ENCODE measurements around the gene NT5C1A. TPM values are rescaled to one million over a fixed set of nuclear protein-coding genes. Genes with fewer than 3 reads are reported as not detected.

The NT5C1A gene
- total and polyA plus RNA-seq, 2 donors (not counting 1 experiment from before 2014, with no cell fraction given): not detected

- H3K27ac ChIP-seq (ENCODE audit: low read length in 2 of 2): no peak overlapping the region
- WGBS (ENCODE audit: insufficient coverage): no CpG with 5 or more reads among the region's 1 CpG
- H3K27me3 Mint-ChIP-seq: peaks cover 60% of the 10 kb centered on the region
- H3K4me1 ChIP-seq (ENCODE audit: control insufficient read depth in 2 of 2, insufficient read depth in 2 of 2, low read length in 2 of 2): peaks cover 21 to 28% of the 10 kb centered on the region in 2 donors
- intact Hi-C loops (cut with micrococcal nuclease): no loop called here
- no peaks in the 10 kb centered on the region for H3K79me2 ChIP-seq (ENCODE audit: control insufficient read depth, insufficient read depth, low read length)
- no peaks in the 10 kb centered on the region for H3K9me3 Mint-ChIP-seq (ENCODE audit: insufficient read depth)
- H4K20me1 ChIP-seq (ENCODE audit: control insufficient read depth, insufficient read depth, low read length, poor library complexity, severe bottlenecking): no peaks in the 10 kb centered on the region
- H3K9ac ChIP-seq (ENCODE audit: low read length): no peak overlapping the region
- TF ChIP-seq, protein P1, sequence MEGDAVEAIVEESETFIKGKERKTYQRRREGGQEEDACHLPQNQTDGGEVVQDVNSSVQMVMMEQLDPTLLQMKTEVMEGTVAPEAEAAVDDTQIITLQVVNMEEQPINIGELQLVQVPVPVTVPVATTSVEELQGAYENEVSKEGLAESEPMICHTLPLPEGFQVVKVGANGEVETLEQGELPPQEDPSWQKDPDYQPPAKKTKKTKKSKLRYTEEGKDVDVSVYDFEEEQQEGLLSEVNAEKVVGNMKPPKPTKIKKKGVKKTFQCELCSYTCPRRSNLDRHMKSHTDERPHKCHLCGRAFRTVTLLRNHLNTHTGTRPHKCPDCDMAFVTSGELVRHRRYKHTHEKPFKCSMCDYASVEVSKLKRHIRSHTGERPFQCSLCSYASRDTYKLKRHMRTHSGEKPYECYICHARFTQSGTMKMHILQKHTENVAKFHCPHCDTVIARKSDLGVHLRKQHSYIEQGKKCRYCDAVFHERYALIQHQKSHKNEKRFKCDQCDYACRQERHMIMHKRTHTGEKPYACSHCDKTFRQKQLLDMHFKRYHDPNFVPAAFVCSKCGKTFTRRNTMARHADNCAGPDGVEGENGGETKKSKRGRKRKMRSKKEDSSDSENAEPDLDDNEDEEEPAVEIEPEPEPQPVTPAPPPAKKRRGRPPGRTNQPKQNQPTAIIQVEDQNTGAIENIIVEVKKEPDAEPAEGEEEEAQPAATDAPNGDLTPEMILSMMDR (IDR thresholded peaks at IDR 0.05): no peak
- TF ChIP-seq EZH2 (IDR thresholded peaks at IDR 0.05; ENCODE audit: borderline replicate concordance, insufficient read depth, low read depth, low read length, poor library complexity, severe bottlenecking): no peak
- H3K36me3 ChIP-seq (replicated peaks in 1 of 2; ENCODE audit: control extremely low read depth in 1 of 2, control insufficient read depth in 1 of 2, extremely low read depth in 1 of 2, insufficient read depth in 2 of 2, low read length in 1 of 2): no peaks in the 10 kb centered on the region
- no peak overlapping the region for H3K4me3 ChIP-seq (ENCODE audit: control extremely low read depth in 1 of 5, extremely low read depth in 1 of 5, insufficient read depth in 1 of 5, low read depth in 2 of 5, low read length in 4 of 5)
- H3K4me2 ChIP-seq (replicated peaks; ENCODE audit: low read depth, low read length, poor library complexity, severe bottlenecking): no peak overlapping the region
- H2AFZ ChIP-seq (ENCODE audit: insufficient read depth, low read depth, low read length, poor library complexity, severe bottlenecking): no peak overlapping the region
- peaks cover 0 to 43% (median 26%) of the 10 kb centered on the region in 4 experiments for H3K27me3 ChIP-seq (replicated peaks in 1 of 4; ENCODE audit: control extremely low read depth in 1 of 4, control insufficient read depth in 3 of 4, insufficient read depth in 4 of 4, low read length in 3 of 4)
- POLR2A ChIA-PET: no interaction called here
- H3K27ac Mint-ChIP-seq: no peak overlapping the region
- no peak overlapping the region for H3K4me3 Mint-ChIP-seq
- H3K4me1 Mint-ChIP-seq: peaks cover 24% of the 10 kb centered on the region
- H3K9me3 ChIP-seq (ENCODE audit: control extremely low read depth in 1 of 3, control insufficient read depth in 2 of 3, insufficient read depth in 1 of 3, low read length in 2 of 3): peaks cover 0 to 24% (median 0%) of the 10 kb centered on the region in 3 donors
- CTCF ChIA-PET: no interaction called here
- no peak for DNase-seq
- ATAC-seq (ENCODE audit: low read depth): no peak
Observed at GRCh38 chr1:39695016-39695415, 23.1 kb upstream of the NT5C1A start.

- Histone ChIP-seq H3K27me3 (replicated peaks in 1 of 4; ENCODE audit: control extremely low read depth in 1 of 4, control insufficient read depth in 3 of 4, insufficient read depth in 4 of 4, low read length in 3 of 4) (peaks cover 0 to 50% (median 30%) of the 10 kb centered on the region in 4 experiments), H4K20me1 (ENCODE audit: control insufficient read depth, insufficient read depth, low read length, poor library complexity, severe bottlenecking) (no peaks in the 10 kb centered on the region), H3K27ac (ENCODE audit: low read length in 2 of 2) (no peak overlapping the region), H3K9me3 (ENCODE audit: control extremely low read depth in 1 of 3, control insufficient read depth in 2 of 3, insufficient read depth in 1 of 3, low read length in 2 of 3) (peaks cover 0 to 24% (median 0%) of the 10 kb centered on the region in 3 donors), H3K36me3 (replicated peaks in 1 of 2; ENCODE audit: control extremely low read depth in 1 of 2, control insufficient read depth in 1 of 2, extremely low read depth in 1 of 2, insufficient read depth in 2 of 2, low read length in 1 of 2) (no peaks in the 10 kb centered on the region), H3K4me2 (replicated peaks; ENCODE audit: low read depth, low read length, poor library complexity, severe bottlenecking) (no peak overlapping the region), H3K79me2 (ENCODE audit: control insufficient read depth, insufficient read depth, low read length) (no peaks in the 10 kb centered on the region), H3K4me1 (ENCODE audit: control insufficient read depth in 2 of 2, insufficient read depth in 2 of 2, low read length in 2 of 2) (peaks cover 21 to 28% of the 10 kb centered on the region in 2 donors), H3K9ac (ENCODE audit: low read length) (no peak overlapping the region), H2AFZ (ENCODE audit: insufficient read depth, low read depth, low read length, poor library complexity, severe bottlenecking) (no peak overlapping the region), H3K4me3 (ENCODE audit: control extremely low read depth in 1 of 5, extremely low read depth in 1 of 5, insufficient read depth in 1 of 5, low read depth in 2 of 5, low read length in 4 of 5) (no peak overlapping the region)
- Mint-ChIP-seq H3K4me1 (peaks cover 24% of the 10 kb centered on the region), H3K9me3 (ENCODE audit: insufficient read depth) (no peaks in the 10 kb centered on the region), H3K27ac (no peak overlapping the region), H3K27me3 (peaks cover 64% of the 10 kb centered on the region), H3K4me3 (no peak overlapping the region)
- ChIA-PET POLR2A (no interaction called here), CTCF (interaction anchor here (1.0 to 1.6 kb wide), 3 partner anchors 8 to 88 kb away, joined by 3 to 4 read pairs (median 4); no protein-coding TSS in a partner anchor)
- WGBS (ENCODE audit: insufficient coverage): 100% methylated on average over 1 of the region's 1 CpG
- TF ChIP-seq, protein P1 (IDR thresholded peaks at IDR 0.05): no peak
- TF ChIP-seq EZH2 (IDR thresholded peaks at IDR 0.05; ENCODE audit: borderline replicate concordance, insufficient read depth, low read depth, low read length, poor library complexity, severe bottlenecking): no peak
- intact Hi-C loops (cut with micrococcal nuclease): no loop called here
- ATAC-seq (ENCODE audit: low read depth) (no peak), DNase-seq (no peak)
Observed at GRCh38 chr1:39694026-39694425, 22.1 kb upstream of the NT5C1A start.
